GM18499 (cell line): Measurements from ENCODE around the gene SH2D2A.

Experiments used
- ATAC-seq: cut with Tn5 transposase; IDR thresholded peaks from one replicate; pipeline ENCODE4 v1.9.1; 2021; ENCODE audit warnings: moderate number of reproducible peaks; ENCODE audit not compliant: insufficient read depth, unreplicated experiment

Gene SH2D2A

GRCh38 chr1:156816561-156817328 is at the start of gene SH2D2A:
Gene SH2D2A, minus strand, starts transcription at chr1:156816848. Its CDS starts 140 bp downstream, at chr1:156816708.
- no peak for ATAC-seq

GRCh38 chr1:156865865-156866248 is 49.2 kb upstream of the SH2D2A start:
- no peak for ATAC-seq

- no peak for ATAC-seq
These were observed 48.6 kb upstream of the SH2D2A start for GRCh38 chr1:156865258-156865657.

GRCh38 chr1:156864796-156865195 is 48.1 kb upstream of the SH2D2A start:
- ATAC-seq = no peak

GRCh38 chr1:156863631-156864030 is 47.0 kb upstream of the SH2D2A start:
- ATAC-seq = no peak

- no peak for ATAC-seq
These were observed 46.5 kb upstream of the SH2D2A start for GRCh38 chr1:156862997-156863599.

- no peak for ATAC-seq
These were observed 45.9 kb upstream of the SH2D2A start for GRCh38 chr1:156862584-156862983.

GRCh38 chr1:156860628-156861423 is 44.2 kb upstream of the SH2D2A start, which contains the start of gene NTRK1:
Gene NTRK1, plus strand, starts transcription at chr1:156860865. Its CDS starts 70 bp downstream, at chr1:156860935.
- ATAC-seq = no peak

- no peak for ATAC-seq
These were observed 43.5 kb upstream of the SH2D2A start for GRCh38 chr1:156860113-156860627.

- ATAC-seq = no peak
These were observed 43.0 kb upstream of the SH2D2A start for GRCh38 chr1:156859523-156860112.

GRCh38 chr1:156858959-156859522 is 42.4 kb upstream of the SH2D2A start, which contains the start of gene INSRR:
Gene INSRR, minus strand, starts transcription at chr1:156859117. Its CDS starts 496 bp downstream, at chr1:156858621.
- ATAC-seq = no peak

- ATAC-seq = no peak
These were observed 41.9 kb upstream of the SH2D2A start for GRCh38 chr1:156858555-156858956.

- no peak for ATAC-seq
These were observed 40.9 kb upstream of the SH2D2A start for GRCh38 chr1:156857532-156857931.

- no peak for ATAC-seq
These were observed 39.7 kb upstream of the SH2D2A start for GRCh38 chr1:156856282-156856785.

GRCh38 chr1:156854634-156855033 is 38.0 kb upstream of the SH2D2A start:
- ATAC-seq = no peak

- ATAC-seq = no peak
These were observed 37.1 kb upstream of the SH2D2A start for GRCh38 chr1:156853761-156854160.

- ATAC-seq = no peak
These were observed 35.8 kb upstream of the SH2D2A start for GRCh38 chr1:156852418-156852874.

GRCh38 chr1:156851779-156852417 is 35.2 kb upstream of the SH2D2A start:
- no peak for ATAC-seq

GRCh38 chr1:156849151-156849496 is 32.5 kb upstream of the SH2D2A start:
- ATAC-seq = no peak
